HG02759 (cell line): Measurements from ENCODE around the gene KLHL3.

ENCODE experiments used
- ATAC-seq: cut with Tn5 transposase; IDR thresholded peaks from one replicate; pipeline ENCODE4 v1.9.1; 2021; ENCODE audit warnings: mild to moderate bottlenecking, moderate library complexity; ENCODE audit not compliant: unreplicated experiment

Gene KLHL3

DNA sequence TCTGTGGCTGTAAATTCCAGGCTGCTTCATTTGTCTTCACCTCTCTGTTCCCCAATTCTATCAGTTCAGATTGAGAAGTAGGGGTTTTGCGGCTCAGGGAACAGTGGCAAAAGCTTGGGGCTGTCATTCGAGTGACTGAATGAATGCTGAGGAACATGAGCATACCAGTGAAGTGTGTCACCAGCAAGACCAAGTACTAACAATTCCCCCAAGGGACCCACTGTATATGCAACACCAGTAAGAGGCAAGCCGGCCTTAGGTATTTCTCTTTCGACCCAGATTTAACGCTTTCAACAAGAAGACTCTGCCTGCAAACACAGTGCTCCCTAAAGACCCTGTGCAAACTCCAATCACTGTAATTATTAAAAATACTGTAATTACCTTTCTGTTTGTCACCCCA is 25.8 kb downstream of the KLHL3 start:
- ATAC-seq: no peak

DNA sequence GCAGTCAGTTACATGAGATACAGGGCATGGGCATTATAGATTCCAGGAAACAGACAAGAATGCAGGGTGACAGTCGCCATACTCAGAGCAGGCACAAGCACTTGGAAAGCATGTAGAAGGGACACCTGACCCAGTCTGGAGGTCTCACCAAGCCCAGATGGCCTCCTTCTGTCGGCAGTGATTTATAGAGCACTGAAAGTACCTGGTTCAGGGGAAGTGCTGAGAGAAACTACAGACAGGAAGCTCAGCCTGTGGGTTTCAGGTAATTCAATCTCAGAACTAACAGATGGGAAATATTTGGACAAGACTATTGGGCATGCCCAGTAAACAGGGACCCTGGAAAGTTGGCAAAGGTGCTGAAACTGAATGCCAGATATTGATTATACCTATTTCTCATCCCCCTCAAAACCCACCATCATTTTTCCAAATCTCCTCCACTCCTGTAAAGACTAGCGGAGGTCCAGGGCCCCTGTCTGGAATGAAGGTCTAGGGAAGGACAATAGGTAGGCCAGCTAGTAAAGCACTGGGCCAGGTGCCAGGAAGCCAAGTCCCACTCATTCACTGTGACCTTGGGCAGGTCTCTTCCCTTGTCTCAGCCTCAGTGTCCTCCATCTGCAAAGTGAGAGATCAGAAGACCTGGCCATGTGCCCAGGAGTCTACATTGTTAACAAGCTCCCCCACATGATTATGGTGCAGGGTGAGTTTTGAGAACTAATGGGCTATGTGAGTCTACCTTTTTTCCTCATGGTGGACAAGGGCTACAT is 26.9 kb downstream of the KLHL3 start:
- ATAC-seq: no peak

DNA sequence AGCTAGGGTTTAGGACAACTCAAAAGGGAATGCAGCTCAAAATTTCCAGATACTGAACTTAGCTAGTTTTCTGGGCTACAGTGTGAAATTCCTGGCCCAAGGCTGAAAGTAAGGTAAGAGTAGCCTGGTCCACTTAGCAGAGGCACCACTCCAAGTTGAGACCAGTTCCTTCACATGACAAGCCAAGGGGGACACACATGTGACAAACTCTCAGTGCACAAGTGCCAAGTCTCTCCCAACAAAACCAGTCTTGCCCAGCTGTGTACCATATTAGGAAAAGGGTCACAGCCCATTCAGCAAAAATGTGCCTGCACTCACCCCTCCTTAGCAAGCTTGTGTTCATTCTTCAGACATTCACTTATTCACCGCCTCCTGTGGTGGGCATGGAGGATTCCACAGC is 27.8 kb downstream of the KLHL3 start:
- no peak for ATAC-seq

DNA sequence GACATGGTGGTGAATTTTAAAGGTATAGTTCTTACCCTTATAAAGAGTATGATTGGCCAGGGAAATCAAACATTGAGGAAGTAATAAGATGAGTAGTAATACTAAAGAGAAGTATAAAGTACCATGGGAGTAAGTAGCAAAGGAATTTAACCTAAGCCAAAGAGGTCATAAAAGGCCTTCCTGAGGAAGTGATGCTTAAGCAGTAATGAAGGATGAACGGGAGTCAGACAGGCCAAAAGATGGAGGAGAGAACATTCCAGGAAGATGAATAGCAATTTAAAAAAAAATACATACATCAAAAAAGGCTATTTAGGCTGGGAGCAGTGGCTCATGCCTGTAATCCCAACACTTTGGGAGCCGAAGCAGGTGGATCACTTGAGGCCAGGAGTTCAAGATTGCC is 29.0 kb downstream of the KLHL3 start:
- ATAC-seq: no peak

DNA sequence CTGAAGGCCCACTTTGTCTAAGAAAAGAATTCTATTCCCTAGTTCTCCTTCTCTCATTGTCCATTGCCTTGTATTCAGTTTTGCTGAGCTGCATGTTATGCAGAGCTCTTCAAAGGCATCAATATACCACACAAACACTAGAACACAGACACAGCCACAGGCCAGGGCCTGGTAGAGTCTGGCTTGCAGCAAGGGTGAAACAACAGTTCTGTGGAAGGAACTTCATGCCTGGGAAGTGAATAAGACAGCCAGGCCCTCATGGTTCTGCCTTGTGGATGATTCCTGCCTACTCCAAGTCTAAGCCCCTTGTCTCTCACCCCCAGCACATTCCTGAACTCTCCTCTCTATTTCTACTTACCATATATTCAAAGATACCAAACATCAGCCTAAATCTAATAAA is 30.8 kb downstream of the KLHL3 start:
- no peak for ATAC-seq

DNA sequence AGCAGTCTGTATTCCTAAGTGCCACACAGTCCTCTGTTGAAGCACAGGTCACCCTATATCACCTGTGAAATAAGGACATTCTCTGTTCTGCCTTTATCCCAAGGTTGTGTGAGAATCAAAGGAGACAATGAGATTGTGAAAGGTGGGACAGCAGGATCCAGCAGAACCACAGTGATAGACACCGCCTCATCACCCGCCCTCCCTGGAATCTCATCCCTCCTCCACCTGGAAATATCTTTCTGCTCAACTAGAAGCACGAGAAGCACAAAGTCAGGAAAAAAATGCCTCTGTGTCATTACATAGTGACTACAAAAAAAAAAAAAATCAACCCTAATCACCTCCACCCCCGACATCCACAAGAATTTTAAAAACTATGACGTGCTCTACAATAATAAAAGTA is 32.3 kb downstream of the KLHL3 start:
- no peak for ATAC-seq

DNA sequence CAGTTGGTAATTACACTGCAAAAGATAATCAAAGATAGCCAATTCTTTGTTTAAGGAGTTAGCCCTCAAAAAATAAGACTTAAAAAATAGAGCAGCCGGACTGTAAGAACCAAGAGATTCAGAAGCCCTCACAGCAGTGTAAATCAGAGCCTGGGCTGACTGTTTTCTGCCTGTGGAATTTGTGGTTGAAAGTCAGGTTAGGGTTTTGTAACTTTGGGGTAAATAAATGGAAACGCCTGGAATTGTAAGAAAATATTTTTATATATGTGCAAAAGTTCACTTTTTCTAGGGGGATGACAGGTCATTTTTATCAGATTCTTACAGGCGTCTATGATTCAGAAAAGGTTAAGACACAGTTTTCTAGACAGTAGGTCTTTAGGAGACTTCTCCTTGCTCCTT is 35.6 kb downstream of the KLHL3 start:
- ATAC-seq: no peak

DNA sequence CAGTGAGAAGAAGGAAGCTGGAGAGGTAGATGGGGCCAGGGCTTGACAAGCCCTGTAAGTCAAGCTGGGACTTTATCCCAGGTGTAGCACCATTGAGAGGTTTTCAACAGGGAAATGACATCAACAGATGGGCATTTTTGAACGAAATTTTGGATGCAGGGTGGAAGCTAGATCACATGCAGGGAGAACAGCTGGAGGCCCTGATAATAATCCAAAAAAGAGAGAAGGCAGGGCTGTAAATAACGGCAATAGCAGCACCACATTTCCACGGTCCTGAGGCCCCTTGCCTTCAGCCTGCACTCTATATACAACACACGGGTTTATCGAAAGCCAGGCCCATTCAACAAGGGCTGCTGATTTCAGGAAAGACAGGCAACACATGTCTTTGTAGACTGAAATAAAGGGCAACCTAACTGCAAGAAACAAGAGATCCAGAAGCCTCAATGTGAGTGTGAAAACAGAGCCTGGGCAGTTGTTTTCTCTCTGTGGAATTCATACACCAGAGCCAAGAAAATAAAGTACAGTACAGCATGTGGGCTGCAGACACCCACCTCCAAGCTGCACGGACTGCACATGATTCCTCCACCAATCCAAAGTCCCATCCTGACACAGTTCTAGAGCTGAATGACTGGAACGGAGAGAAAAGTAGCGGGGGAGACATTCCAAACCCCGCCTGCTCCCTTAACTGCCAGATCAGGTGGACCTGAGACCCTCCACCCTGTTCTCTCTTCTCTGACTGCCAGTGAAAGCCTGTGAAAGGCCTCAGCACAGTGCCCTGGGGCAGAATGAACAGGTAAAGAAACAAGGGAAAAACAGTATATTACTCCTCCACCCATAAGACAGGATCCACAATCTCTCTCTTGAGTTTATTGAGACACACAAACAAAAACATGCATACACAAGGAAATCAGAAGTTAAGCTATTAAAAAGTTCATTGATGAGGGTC is 36.3 kb downstream of the KLHL3 start:
- ATAC-seq: no peak

DNA sequence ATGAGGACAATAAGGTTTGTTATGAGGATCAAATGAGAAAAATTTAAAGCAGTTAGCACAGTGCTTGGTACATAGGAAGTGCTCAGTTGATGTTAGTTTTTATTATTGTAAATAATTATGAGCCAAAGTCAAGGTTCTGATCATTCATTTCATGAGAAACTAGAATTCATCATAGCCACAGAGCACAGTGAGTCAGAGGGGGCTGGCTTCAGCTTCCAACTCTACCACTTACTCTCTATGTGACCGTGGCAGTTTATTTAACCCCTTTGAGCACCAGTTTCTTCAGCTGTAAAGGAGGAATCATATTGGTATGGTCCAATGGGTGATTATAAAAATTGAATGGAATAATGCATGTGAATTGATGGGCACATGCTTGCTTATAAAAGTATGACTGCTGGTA is 39.4 kb downstream of the KLHL3 start:
- ATAC-seq: no peak

DNA sequence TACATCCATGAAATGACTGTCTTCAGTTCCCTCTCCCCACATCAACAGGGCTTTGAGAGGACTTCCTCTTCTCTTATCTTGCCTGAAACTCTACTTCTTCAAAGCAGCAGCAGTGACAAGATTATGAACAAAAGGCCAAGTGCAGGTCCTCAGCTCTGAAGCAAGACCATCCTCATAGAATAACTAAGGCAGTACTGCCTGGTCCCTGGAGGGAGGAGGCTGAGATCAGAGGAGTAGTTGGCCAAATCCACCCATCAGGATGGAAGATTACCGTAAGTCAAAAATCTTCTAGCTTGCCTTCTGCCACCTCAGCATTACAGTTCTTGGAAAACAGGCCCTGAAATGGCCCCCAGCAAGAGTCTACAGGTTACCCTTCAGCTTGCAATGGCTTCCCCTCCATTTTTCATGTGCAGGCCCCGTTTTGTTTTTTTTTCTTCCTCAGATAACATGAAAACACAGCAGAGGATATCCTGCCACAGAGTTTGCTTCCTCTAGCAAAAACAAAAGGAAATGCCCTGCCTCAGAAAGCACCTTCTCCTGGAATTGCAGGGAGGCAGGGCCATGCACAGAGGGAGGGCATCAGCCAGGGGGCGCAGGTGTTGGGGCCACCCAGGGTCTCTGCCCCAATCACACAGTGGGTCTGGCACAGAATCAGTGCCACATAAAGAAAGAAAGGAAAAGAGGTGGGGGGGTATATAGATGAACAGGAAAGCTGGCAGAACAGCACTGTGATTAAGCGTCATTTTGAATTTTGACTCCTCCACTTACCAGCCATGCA is 40.0 kb downstream of the KLHL3 start:
- ATAC-seq: no peak

DNA sequence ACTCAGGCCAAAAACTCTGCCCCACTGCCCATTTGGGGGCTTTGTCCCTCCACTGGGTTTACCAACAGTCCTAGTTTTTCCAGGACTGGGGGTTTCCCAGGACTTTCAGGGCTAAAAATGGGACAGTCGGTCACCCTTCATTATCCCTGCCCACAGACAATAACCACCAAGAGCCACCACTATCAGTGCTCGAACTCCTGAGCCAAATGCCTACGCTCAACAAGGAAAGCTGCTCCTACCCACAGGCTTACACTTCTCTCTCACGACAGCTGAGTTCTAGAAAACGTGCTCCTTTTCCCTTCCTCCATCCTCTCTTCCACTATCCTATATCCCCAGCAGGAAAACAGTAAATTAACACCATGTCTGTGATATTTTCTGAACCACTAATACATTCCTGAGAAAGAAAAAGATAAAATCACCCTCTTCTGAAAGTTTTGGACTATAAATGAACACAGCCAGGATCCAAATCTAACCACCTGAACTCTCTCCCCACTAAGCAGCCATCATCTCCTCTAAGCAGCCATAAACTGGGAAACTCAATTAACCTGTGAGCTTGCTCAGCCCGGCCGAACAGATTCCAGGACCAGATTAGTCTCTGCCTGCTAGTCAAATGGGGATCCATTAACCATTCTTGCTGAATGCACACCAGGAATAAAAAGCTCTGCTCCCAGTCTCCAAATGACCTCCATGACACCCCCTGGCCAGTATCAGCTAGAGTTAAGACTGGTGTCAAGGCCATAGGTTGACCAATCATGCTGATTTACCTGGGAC is 41.8 kb downstream of the KLHL3 start:
- ATAC-seq: no peak

DNA sequence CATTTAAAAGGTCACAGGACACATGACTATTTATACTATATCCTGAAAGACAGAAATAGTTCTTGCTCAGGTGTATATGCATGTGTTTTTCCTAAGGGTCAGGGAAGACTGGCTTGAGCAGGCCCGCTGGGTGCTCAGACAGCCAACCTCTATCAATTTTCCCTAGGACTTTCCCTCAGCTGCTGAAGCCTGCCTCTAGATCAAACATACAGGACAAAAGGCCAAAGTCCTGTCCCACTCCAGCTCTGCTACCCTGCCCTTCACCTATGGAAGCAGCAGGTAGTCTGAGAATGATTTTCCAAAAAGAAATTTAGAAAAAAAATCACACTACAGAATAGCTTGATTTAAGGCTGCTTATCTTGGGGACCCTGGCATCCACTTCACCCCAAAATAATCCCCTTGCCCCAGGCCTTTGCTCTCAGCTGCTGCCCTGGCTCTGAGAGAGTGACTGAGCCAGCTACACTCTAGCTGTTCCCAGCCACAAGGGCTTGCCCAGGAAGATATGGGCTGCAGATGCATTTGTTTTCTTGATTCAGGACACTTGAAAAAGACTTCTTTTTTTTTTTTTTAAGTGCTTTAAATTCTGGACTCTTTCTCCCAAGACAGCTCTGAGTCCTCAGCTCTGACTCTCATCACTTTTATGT is 42.5 kb downstream of the KLHL3 start:
- ATAC-seq: no peak

DNA sequence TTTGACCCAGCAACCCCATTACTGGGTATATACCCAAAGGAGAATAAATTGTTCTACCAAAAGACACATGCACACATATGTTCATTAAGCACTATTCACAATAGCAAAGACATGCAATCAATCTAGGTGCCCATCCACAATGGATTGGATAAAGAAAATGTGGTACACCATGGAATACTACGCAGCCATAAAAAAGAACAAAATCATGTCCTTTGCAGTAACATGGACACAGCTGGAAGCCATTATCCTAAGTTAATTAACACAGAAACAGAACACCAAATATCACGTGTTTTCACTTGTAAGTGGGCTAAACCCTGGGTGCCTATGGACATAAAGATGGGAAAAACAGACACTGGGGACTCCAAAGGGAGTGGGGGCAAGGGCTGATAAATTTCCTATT is 46.6 kb downstream of the KLHL3 start:
- ATAC-seq: no peak

DNA sequence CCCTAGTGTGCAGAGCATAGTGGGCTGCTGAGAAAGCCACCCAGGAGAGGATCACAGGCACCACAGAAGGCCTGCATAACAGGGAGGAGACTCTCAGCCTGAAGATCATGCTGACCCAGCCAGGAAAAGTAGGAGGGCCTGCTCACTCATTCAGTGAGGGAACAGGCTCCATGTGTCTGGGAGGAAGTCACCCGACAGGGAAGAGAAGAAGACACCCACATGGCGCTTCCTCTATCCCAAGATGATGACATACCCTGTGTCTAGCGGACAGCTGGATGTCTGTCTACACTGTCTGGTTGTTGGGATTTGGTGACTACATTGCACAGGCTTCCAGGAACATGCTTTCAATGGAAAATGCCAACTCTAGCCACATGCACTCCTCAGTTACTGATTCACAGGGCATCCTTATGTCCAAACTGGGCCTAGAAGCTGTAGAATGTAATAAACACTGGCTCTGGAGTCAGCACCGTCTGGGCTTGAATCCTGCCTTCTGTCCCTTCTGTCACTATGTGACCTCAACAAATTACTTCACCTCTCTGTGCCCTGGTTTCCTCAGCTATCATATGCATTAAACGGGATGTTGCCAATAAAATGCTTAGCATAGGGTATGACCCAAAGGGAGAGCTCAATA is 47.6 kb downstream of the KLHL3 start:
- ATAC-seq: no peak

DNA sequence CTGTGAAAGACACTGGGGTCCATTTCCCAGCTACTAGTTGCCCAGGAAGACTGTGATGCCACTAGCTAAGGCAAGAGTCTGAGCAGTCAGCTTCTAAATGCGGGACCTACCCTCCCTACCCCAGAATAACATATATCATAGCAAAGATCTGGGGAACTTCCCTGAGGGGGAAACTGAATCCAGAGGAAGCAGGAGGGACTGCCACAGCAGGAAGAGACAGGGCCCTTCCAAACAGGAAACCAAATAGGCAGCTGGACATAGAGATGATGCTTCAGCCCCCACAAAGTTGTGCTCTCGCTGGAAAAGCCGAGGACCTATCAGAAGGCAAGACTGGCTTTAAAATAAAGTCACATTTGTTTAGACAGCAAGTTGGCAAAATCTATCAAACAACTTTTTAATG is 51.1 kb downstream of the KLHL3 start:
- no peak for ATAC-seq

DNA sequence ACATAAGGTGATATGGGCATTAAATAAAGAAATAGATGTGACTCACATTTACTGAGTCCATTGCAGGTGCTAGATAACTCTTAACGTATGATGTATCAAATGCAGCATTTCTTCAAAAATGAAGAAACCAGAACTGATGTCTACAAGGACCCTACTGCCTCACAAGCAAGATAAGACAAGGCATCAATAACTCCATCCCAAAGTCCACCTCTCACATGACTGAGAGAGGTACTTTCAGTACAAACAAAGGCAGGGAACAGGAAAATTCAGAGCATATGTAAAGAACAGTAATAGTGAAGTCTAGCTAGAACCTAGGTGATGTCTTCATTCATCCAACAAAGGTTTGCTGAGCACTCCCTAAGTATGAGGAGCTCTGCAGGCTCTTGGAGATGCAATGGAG is 54.7 kb downstream of the KLHL3 start:
- ATAC-seq: no peak

DNA sequence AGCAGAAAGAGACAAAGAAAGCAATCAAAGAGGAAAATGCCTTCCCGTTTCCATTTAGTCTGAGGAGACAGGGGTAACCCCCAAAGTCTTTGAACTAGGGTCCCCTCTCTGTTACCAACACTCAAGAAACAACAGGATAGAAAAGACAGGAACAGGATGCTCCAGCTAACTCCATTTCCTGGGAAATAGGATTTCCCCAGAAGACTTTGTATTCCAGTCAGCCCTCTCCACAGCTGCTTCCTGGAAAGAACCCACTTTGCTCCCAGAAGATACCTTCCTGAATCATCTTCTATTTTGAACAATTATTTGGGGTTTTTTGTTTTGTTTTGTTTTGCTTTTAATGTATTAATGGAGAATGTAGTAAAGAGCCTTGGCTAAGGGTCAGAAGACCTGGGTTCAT is 56.0 kb downstream of the KLHL3 start:
- no peak for ATAC-seq

DNA sequence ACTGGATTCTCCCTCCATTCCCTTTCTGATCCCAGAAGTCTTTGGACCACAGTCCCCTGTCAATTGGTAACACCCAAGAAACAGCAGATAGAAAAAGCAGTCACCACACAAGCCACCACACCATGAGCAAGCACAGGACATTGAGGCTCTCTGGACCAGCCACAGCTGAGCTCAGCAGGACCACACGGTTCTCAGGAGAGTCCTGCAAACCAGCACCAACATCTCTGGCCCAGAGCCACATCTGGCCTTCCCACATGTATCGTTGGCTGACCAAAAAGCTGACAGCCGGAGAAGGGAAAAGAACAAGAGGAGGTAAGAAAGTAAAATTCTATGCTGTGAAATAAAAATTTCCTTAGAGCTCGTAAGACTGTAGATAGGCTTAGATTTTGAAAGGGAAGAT is 56.7 kb downstream of the KLHL3 start:
- no peak for ATAC-seq

DNA sequence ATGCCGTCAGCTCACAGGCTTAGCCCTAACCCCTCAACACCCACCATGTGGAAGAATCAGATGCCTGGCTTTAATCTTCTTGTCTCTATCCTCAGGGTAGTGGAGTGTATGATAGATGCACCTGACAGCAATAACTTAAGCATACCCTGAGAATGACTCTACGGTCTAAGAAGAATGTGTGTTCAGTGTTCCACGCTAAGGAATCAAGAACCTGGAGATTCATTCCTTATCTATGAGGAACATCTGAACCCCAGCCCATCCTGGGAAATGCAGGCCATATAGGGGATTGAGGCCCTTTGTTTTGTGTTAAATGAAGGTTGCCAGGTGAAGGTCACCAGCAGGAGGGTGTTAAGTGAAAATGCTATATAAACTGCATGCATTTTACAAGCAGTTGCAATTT is 63.0 kb downstream of the KLHL3 start:
- no peak for ATAC-seq

DNA sequence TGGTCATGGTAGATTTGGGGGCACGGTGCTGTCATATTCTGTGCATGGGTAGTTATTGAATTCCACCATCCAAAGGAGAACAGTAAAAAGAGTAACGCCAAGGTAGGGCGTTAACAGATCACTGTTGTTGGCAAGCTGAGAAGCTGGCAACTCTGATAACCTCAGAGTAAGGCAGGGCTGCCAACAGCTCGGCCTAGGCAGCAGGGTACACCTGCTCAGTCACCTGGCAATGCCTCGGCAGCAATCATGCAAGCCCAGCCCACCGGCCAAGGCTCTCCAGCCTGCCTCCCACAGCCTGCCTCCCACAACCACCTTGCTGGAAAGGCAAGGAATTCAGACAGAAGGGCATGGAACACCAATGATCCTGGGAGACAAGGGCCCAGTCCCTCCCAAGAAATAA is 63.9 kb downstream of the KLHL3 start:
- no peak for ATAC-seq
